ENCODE measurements around the gene SV2B.
"Not testable (repeated sequence)": the region's sequence is repeated elsewhere in the genome, so short reads cannot be mapped to it uniquely, and the experiment has no call there.

Gene SV2B, protein sequence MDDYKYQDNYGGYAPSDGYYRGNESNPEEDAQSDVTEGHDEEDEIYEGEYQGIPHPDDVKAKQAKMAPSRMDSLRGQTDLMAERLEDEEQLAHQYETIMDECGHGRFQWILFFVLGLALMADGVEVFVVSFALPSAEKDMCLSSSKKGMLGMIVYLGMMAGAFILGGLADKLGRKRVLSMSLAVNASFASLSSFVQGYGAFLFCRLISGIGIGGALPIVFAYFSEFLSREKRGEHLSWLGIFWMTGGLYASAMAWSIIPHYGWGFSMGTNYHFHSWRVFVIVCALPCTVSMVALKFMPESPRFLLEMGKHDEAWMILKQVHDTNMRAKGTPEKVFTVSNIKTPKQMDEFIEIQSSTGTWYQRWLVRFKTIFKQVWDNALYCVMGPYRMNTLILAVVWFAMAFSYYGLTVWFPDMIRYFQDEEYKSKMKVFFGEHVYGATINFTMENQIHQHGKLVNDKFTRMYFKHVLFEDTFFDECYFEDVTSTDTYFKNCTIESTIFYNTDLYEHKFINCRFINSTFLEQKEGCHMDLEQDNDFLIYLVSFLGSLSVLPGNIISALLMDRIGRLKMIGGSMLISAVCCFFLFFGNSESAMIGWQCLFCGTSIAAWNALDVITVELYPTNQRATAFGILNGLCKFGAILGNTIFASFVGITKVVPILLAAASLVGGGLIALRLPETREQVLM

DNA sequence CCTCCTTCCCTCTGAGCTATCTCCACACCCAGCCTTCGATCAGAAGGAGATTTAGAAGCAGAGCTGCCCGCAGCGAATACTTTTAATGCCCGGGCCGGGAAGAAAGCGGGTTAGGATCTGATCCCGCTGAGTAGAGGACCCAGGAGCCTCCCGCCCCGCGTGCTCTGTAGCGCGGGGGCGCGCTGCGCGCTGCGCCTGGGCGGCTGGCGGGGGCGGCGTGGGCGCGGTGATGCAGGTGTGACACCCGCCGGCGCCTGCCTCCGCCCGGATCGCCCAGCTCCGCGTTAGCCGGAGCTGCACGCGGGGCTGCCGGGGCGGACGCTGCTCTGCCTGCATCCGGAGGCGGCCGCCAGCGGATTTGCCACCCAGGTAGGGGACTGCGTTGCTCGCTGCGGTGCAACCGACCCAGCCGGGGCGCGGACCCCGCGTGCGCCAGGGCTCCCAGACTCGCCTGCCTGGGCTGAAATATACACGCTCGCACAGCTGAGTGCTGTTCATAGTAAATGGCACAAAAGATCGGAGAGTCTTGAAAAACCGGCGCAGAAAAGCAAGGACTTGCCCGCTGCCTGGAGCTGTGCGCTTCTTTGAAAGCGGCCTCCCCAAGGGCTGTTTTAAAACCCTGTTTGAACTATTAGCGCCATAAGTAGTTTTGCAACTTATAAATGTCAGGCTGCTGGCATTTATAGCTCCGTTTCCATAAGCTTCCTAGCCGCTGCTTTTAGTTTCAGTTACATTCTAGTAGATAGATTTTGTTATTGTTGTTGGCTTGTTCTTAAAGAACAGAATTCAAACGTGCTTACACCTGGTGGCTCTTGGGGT lies at the start of gene SV2B:
TSS of gene SV2B (plus strand) at position 263 of the 819 bp plus-strand sequence. CDS start 126,007 bp downstream, outside the sequence.
- DNase-seq = peak; percentile 68

DNA sequence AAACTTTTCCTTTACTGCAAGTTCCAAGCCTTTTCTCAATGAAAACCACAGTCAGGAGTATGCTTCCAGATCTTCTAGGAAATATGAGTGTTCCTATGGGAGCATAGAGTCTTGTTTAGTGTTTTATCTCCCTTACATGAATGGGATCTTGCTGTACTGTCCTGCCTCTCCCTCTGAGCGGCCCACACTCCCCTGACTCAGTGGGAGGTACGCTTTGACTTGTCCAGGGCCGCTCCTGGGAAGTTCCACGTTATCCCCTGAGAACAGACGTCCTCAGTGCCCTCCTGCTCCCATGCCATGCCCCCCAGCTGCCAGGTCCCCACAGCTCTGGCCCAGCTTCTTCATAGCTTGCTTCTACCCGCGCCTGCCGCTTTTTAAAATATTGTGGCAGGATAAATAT lies 48.8 kb upstream of the SV2B start:
- no peak for DNase-seq

DNA sequence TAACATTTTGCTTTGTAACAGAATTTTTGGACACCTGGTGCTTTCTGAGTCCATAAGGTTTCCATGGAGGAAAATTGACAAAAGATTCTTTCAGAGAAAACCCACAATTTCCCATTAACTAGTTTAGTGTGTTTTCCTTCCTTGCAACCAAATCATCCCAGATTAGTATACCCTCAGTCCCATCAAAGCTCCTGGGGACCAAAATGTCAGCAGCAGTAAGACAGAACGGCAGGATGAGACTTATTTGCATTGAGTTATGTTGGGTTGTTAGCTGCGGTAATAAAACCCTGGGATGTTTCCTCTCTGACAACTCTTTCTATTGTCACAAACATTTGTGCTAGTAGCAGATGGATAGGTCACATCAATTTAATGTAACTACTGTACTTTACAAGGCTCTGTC lies 45.2 kb upstream of the SV2B start:
- DNase-seq = no peak

DNA sequence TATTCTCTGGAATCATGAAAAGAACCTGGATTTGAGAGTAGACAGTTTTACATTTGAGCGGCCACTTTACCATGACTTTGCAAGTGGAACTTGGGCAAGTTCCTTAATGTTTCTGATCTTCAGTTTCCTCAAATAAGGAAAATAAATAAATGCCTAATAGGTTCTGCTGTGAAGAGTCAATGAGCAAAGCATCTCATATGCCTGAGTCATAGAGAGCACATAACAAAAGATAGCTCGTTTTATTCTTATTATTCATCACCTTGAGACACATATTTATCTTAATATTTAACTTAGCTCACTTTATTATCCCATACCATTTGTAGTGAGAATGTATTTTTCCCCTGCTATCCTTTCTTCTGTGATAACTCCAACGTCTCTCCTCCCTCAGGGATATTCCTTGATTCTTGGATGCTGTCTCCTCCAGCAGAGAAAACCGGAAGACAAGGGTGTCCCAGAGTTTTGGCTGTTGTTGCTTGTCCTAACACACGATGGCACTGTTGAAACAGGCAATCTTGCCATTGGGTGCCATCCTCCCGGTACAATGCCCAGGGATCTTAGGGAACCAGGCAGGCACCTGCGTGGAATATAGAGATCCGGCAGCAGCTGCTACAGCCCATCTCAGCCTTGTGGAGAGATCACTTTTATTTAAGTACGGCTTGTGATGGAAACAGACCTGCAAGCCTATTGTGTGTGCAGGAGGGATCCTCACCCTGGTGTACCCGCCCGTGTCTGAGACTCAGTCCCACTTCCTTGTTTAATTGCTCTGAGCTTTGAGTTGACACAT lies 44.3 kb upstream of the SV2B start:
- peak; percentile 89 for DNase-seq

DNA sequence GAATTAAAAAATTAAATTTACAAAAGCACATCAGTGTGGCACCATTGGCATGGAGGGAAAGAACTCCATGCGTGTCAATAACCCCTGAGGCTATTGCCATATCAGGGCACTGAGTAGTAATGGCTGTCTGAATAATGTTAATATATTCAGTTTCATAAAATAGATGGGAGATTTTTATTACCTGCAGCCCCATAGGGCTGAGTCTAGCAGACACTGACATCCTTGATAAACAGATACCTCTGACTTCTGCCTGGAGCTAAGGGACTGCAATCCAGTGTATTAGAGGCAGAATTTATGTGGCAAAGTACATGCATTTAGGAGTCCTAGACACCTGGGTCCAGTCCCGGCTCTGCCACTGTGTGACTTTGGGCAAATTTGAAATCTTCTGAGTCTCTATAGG lies 38.8 kb upstream of the SV2B start:
- DNase-seq = no peak

DNA sequence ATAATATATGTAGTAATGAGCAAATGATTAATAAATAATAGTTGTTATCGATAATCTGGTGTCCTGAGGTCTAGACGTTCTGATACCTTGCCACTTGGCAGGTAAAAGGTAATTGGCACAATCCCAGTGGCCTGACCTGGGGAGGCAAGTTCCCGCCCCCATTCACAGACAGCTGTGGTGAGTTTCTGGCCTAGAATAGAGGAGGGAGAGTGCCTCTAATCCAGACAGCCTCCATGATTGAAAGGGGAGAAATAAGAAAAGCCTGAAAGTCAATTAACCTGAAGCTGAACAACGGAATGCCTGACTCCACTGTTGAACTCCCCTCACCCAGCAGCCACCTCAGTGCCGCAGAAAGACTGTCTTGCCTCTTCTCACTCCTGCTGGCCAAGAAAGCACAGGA lies 38.1 kb upstream of the SV2B start:
- DNase-seq = peak; percentile 38

DNA sequence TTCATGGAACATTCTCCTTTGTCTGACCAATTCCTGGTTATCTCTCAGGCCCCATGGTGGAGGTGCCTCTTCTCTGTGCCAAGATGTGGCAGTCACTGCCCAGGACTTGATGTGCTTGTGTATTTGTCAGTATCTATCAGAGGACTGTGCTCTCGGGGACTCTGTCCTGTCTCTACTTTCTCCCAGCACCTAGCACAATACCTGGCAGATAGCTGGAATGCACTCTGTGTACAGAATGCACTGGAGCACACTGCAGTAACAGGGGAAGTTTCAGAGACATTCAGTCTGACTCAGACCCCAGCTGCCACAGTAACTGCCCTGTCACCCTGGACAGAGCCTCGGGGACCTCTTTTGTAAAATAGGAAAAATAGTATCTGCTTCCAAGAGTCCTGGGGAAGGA lies 34.6 kb upstream of the SV2B start:
- DNase-seq = no peak

DNA sequence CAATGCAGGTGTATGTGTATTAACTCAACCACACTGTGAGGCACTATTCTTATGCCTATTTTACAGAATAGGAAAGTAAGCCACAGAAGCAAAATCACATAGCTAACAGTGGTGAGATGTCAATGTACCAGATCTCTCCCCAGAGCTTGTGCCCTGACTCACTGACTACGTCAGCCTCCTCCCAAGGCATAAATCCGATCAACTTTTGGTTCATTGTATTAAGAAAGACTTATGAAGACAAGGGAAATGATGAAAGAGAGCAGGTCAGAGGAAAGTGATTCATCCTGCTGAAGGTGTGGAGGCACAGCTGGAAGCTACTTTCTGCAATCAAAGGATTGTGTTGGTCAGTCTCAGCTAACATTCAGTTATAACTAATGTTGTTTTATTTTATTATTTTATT lies 33.0 kb upstream of the SV2B start:
- no peak for DNase-seq

DNA sequence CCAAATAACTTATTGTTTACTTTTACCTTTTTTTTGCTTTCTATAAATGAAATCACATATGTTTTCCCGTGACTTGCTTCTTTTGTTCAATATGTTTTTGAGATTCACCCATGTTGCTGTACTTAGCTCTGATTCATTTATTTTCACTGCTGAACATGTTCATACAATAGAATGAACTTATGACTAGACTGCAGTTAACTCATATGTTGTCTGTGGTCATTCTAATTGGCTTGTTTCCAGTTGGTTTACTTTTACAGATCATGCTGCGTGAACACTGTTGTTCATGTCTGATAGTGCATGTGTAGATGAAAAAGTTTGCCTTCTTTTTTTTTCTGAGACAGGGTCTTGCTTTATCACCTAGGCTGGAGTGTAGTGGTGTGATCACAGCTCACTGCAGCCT lies 31.6 kb upstream of the SV2B start:
- no peak for DNase-seq

DNA sequence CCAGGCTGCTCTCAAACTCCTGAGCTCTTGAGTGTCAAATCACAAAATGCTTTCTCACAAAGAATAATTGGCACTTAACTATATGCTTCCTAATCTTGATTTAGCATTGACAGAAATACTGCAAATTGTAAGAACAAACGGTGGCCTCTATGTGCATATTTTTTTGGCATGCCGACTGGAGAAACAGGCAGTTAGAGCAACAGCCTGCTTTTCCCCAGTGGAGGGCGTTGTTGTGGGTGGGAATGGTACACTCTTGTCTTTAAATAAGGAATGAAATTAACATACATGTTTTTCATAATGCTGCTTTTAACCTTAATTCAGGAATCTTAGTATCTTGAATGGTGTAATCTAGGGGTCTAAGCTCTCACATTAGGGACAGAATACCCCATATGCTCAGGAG lies 31.1 kb upstream of the SV2B start:
- peak; percentile 15 for DNase-seq

DNA sequence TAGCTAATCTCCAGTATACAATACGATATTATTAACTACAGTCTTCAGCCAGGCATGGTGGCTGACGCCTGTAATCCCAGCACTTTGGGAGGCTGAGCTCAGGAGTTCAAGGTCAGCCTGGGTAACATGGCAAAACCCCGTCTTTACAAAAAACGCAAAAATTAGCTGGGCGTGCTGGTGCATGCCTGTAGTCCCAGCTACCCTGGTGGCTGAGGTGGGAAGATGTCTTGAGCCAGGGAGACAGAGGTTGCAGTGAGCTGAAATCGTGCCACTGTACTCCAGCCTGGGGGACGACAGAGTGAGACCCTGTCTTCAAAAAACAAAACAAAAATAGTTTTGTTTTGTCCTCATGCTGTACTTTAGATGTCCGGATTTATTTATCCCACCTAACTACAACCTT lies 29.2 kb upstream of the SV2B start:
- no peak for DNase-seq

DNA sequence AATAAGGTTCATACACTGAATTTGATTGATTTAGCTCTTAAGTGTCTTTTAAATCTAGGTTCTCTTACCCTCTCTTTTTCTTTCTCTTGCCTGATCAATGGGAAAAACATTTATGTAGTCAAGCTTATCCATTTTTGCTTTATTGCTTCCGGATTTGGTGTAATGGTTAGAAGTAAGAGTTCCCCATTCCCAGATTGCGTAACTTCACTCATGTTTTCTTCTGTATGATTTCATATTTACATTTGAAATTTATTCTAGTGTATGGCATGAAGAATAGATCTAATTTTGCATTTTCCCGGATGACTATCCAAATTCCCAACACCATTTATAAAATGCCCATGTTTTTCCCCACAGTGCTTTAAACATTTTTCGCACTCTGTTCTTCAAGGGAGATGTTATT lies 27.9 kb upstream of the SV2B start:
- DNase-seq = no peak

DNA sequence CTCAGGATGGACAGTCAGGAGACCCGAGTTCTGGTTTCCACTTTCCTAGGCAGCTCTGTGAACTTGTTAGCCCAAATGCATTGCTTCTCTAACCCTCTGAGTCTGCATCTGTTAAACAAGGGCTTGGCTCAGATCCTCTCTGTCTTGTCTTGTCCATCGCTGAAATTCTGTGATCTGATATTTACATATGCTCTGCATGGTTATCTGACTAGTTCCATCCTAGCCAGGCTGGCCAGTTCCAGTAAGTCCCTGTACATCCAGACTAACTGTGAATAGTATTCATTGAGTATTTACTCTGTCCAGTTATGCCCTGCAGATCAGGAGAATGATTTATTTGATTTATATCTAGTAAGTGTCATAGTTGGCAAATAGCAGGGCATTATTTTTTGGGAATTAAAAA lies 27.0 kb upstream of the SV2B start:
- DNase-seq = no peak

DNA sequence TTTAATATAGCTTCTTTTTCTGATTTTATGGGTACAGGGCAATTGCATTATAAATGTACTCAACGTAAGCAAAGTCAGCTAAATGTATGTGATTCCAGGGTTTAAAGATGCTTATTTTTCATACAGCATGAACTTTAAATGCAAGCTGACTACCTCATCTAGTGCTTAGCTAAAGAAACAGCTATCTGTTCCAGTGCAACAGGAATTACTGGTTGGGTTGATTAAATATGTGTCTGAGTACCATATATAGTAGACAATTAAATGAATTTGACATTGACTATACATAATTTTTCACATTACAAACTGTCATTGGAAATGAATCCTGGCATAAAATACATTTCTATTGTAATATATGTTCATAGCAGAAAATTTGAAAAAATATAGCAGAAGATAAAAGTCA lies 26.3 kb upstream of the SV2B start:
- DNase-seq = no peak

DNA sequence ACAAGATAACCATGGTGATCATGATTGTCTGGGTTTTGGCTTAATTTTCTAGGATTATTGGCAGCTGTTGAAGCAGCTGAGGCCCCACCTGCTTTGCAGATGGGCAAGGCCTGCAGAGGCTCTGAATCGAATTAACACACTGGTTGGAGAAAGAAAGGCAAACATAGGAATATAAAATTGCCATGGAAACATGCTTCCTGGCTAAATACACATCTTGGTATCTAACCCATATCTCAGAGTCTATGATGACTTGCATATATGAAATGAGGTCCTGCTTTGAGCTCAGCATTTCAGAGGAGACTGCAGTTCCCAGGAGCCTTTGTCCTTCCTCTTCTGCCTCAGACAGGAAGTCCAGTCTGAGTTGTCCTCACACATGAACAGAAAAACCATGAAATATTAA lies 24.3 kb upstream of the SV2B start:
- DNase-seq = peak; percentile 30

DNA sequence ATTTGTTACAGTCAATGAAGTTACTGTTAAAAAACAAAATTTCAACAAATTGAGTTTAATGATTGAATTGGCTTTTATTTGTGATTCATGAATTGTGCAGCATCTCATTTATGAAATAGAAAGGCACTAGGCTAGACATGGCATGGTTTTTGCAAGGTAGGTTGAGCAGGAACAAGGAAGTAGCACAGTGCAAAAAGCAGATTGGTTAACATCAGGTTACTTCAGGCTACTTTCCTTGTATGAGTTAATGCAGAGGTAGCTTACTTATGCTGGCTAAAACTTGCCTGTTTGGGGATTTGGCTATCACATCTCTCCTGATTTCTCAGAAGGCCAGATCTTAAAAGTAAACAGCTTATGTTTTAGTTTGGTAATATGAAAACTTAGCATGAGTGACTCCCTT lies 23.0 kb upstream of the SV2B start:
- no peak for DNase-seq

DNA sequence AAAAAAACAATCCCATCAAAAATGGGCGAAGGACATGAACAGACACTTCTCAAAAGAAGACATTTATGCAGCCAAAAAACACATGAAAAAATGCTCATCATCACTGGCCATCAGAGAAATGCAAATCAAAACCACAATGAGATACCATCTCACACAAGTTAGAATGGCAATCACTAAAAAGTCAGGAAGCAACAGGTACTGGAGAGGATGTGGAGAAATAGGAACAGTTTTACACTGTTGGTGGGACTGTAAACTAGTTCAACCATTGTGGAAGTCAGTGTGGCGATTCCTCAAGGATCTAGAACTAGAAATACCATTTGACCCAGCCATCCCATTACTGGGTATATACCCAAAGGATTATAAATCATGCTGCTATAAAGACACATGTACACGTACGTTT lies 6.2 kb upstream of the SV2B start:
- DNase-seq = not testable (repeated sequence)

DNA sequence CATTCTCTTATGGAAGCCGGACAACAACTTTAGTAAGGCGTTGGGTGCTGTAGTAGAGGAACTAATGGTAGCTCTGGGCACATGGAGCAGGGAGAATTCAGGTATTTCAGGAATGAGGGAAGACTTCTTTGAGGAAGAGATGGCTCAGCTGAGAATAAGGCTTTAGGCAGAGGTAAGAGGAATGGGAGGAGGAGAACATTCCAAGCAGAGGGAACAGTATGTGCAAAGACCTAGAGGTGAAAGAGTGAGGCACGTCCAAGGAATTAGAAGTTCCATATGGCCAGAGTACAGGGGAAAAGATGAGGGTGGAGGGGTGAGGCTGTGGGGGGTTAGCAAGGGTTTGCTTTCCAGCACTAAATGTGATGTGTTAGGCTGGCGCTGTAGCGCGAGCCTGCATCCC lies 1.6 kb upstream of the SV2B start:
- no peak for DNase-seq

DNA sequence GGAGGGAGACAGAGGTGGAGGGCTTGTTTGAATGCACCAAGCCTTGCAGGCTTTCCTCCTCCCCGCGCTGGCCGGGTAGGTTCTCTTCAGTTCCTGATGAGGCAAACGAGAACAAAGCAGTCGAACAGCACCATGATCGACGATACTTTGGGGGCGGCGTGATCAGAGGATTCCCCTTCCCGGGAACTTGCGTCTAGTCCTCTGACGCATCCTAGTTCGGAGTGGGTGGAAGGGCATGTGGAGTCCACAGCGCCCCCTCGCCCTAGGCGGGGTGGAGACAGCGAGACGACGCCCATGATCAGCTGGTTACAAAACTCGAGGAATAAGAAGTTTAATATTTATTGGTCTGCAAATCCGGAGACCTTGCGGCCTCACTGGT lies 452 bp upstream of the SV2B start:
- peak; percentile 70 for DNase-seq

DNA sequence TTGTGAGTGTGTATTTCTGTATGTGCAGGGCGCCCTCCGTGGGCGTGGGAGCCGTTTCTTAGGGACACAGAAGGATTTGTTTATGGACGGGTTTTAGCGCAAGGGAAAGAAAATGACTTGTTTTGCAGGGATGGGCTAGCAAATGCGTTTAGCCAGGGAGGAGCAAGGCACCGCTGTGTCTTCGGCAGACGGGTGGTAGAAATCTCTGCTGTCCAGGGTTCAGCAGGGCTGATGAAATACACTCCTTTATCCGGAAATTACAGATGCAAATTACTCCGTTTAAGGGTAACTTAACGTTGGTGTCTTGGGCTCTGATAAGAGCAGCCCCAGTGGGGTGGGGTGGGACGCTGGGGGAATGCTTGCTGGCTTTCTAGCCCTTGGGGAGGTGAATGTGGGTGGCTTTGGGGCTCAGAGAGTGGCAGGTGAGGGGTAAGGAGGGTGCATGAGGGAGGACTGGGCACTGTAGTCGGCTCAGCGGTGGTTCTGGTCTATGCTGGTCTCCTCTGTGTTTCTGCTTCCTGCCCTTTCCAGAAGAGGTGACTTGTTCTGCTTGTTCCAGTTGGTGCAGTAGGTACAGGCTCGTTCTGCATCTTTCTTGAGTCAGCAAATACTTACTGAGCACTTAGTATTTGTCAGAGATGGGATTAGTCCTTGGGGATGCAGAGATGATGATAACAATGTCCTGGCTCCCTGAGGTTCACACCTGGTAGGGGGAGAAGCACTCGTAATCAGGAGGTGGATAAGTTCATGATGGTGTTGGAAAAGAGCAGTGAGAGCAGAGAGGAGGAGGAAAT lies 954 bp downstream of the SV2B start:
- DNase-seq = peak; percentile 45

DNA sequence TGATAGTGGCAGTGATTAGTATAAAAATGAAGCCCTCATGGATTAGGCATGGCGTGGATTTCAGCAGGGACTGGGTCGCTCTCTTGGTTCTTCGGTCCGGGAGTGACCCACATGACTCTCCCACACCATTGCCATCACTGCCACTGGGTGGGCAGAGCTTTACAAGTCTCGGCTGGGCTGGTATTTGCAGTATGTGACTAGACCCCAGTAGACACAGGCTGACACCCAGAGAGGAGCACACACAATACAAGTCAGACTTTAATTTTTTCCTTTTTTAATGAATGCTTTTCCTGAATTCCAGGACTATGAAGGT lies 1.5 kb downstream of the SV2B start:
- DNase-seq = no peak

All from NCI-H82 (cell line).